K562 (cell line): Measurements from ENCODE around the gene TIMP2. TPM values are rescaled to one million over a fixed set of nuclear protein-coding genes. Genes with fewer than 3 reads are reported as not detected.

Experiments
- ARID1B ChIP-seq: fragments of 450-650 bp; IDR thresholded peaks from 2 replicates; pipeline ENCODE4 v1.6.1; 2016; ENCODE audit warnings: antibody characterized with exemption, mild to moderate bottlenecking, inconsistent platforms
- BMI1 ChIP-seq: fragments of 150-350 bp; IDR thresholded peaks from 2 replicates; pipeline ENCODE4 v1.6.1; 2014; ENCODE audit warnings: low read length
- ELF1 ChIP-seq: fragments of 200-800 bp; sonication (Bioruptor generic); IDR thresholded peaks from 2 replicates; pipeline ENCODE4 v1.6.1; 2016; ENCODE audit warnings: missing genetic modification characterization, missing compliant biosample characterization
- ELF4 ChIP-seq: fragments of 450-650 bp; formaldehyde crosslinking; IDR thresholded peaks from 2 replicates; pipeline ENCODE4 v1.4.0; 2022; ENCODE audit warnings: missing genetic modification characterization
- EWSR1 ChIP-seq: fragments of 450-650 bp; IDR thresholded peaks from 2 replicates; pipeline ENCODE4 v1.6.1; 2018; ENCODE audit warnings: borderline replicate concordance, mild to moderate bottlenecking, low read depth, moderate library complexity; ENCODE audit not compliant: partially characterized antibody
- FOXJ2 ChIP-seq: fragments of 200-800 bp; sonication (Bioruptor generic); IDR thresholded peaks from 2 replicates; pipeline ENCODE4 v1.6.1; 2016; ENCODE audit warnings: missing genetic modification characterization, missing compliant biosample characterization
- HES1 ChIP-seq: fragments of 450-650 bp; IDR thresholded peaks from 2 replicates; pipeline ENCODE4 v1.6.1; 2016; ENCODE audit warnings: low read depth, mild to moderate bottlenecking, moderate library complexity
- MEF2D ChIP-seq: conservative IDR thresholded peaks from 2 replicates; pipeline ENCODE4 v1.6.1; 2016; ENCODE audit warnings: low read depth, missing genetic modification characterization, missing compliant biosample characterization
- MYBL2 ChIP-seq, 2 experiments: fragments of 450-650 bp in 1 of 2; sonication (generic) in 1 of 2; formaldehyde crosslinking in 1 of 2; IDR thresholded peaks; 2 replicates each; pipeline versions ENCODE4 v1.6.1 to v1.8.1; 2017 to 2022; ENCODE audit warnings: borderline replicate concordance in 1 of 2, inconsistent platforms in 1 of 2, low read depth in 1 of 2, mild to moderate bottlenecking in 1 of 2, missing genetic modification reagents in 1 of 2, moderate library complexity in 1 of 2
- RBM25 ChIP-seq: fragments of 200-400 bp; formaldehyde crosslinking; IDR thresholded peaks from 2 replicates; pipeline ENCODE4 v1.6.1; 2018; ENCODE audit warnings: low read length, low read depth, moderate library complexity; ENCODE audit not compliant: severe bottlenecking
- RFX1 ChIP-seq: fragments of 450-650 bp; IDR thresholded peaks from 2 replicates; pipeline ENCODE4 v1.6.1; 2016; ENCODE audit warnings: mild to moderate bottlenecking, moderate library complexity
- RHOXF2B ChIP-seq: fragments of 250-450 bp; sonication (Bioruptor Pico); conservative IDR thresholded peaks from 2 replicates; pipeline ENCODE4 v1.5.1; 2021
- RREB1 ChIP-seq: fragments of 250-450 bp; sonication (Bioruptor Pico); IDR thresholded peaks from 2 replicates; pipeline ENCODE4 v1.4.0; 2020
- SREBF1 ChIP-seq: fragments of 150-350 bp; IDR thresholded peaks from 2 replicates; pipeline ENCODE4 v1.6.1; 2014; ENCODE audit warnings: antibody characterized with exemption, low read depth, low read length, borderline replicate concordance
- SRSF9 ChIP-seq: fragments of 200-400 bp; formaldehyde crosslinking; IDR thresholded peaks from 2 replicates; pipeline ENCODE4 v1.6.1; 2017; ENCODE audit warnings: low read depth, low read length, borderline replicate concordance
- STAT5A ChIP-seq: IDR thresholded peaks from 2 replicates; pipeline ENCODE4 v1.6.1; 2012; ENCODE audit warnings: low read length, inconsistent platforms, borderline replicate concordance
- XRCC3 ChIP-seq: fragments of 450-650 bp; IDR thresholded peaks from 2 replicates; pipeline ENCODE4 v1.6.1; 2017; ENCODE audit warnings: mild to moderate bottlenecking, moderate library complexity
- ZNF253 ChIP-seq: fragments of 250-450 bp; sonication (Bioruptor Pico); conservative IDR thresholded peaks from 2 replicates; pipeline ENCODE4 v1.6.1; 2021; ENCODE audit warnings: mild to moderate bottlenecking
- ZNF408 ChIP-seq: fragments of 250-450 bp; sonication (Bioruptor Pico); IDR thresholded peaks from 2 replicates; pipeline ENCODE4 v1.4.0; 2020; ENCODE audit warnings: low read depth, mild to moderate bottlenecking, moderate library complexity
- ZNF444 ChIP-seq: fragments of 250-450 bp; sonication (Bioruptor Pico); IDR thresholded peaks from 2 replicates; pipeline ENCODE4 v1.4.0; 2020; ENCODE audit warnings: mild to moderate bottlenecking, moderate library complexity
- polyA plus RNA-seq, 8 experiments: library from polyadenylated mRNA; depleted of rRNA in 4 of 8; stranded (reverse) in 5 of 8; unstranded in 3 of 8; fragments of >200 nt; fragmentation: Nextera tagmentation in 2 of 8; fragmentation: Illumina TruSeq in 1 of 8; extraction: Ambion mirVana in 2 of 8; extraction: Trizol in 1 of 8; gene quantifications; 2 replicates each; pipeline versions ENCODE4 v1.2.1 to v1.2.3, GENCODE V29; 2011 to 2014; ENCODE audit warnings: inconsistent platforms in 1 of 8, missing spikeins in 1 of 8
- total RNA-seq, 7 experiments: library from RNA; depleted of rRNA in 6 of 7; stranded (reverse); fragments of >200 nt in 6 of 7; fragmentation: Illumina TruSeq in 2 of 7; extraction: Trizol in 2 of 7; gene quantifications; 2 replicates each; pipeline versions ENCODE4 v1.2.1 to v1.2.3, GENCODE V29; 2011 to 2021; ENCODE audit warnings: low replicate concordance in 1 of 7
- TF ChIP-seq, protein P1 (sequence below): fragments of 450-650 bp; formaldehyde crosslinking; IDR thresholded peaks from 2 replicates; pipeline ENCODE4 v1.4.0; 2022; ENCODE audit warnings: missing genetic modification characterization

TIMP2 gene
- total and polyA plus RNA-seq, 9 of the 15 experiments (the other 6 are each of a cell fraction or from before 2014, with no cell fraction given), result 0.55 TPM; not detected in 8

DNA sequence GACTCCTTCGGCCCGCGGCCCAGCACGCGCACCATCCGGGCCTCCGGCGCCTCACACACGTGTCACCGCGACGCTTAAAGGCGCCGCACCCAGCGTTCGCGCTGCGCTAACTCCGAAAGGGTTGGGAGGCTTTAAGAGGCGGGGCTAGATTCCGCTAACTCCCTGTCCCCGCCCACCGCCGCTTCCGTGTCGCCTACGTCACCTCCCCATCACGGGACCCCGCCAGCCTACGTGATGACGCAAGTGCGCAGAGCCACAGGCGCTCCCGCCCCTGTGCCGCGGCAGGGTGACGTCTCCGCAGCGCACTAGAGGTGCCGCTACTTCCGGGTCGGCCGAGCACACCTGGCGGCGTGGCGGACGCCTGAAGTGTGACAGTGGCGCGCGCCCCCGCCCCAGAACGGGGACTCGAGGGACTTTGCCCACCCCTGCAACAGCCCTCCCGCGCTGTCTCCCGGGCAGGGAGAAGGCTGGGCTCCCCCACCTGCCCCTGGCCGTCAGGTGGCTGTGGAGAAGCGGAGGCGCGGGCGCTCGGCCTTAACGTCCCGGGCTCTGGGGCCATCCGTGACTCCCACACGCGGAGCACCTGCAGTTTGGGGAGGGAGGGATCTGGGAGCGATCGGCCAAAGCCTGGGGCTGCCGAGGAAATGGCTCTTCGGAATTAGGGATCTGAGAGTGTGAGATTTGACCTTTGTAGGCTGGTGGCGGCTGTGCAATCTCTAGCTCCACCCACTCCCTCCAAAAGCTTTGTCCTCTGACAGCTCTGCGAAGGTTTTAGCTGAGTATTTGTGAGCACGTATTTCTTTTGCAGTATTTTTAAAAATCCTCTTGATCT is 84.2 kb downstream of the TIMP2 start, which contains the start of gene USP36 (continued):
- TF ChIP-seq RREB1 (CRISPR knock-in tag) (peak; percentile 88), RBM25 (no peak), ELF1 (tag) (peak; percentile 99), ZNF408 (CRISPR knock-in tag) (no peak), RFX1 (no peak), STAT5A (no peak), XRCC3 (no peak), MYBL2 (IDR thresholded peaks at IDR 0.05; ENCODE audit: low read depth) (no peak), MYBL2 (CRISPR knock-in tag; IDR thresholded peaks at IDR 0.05; ENCODE audit: borderline replicate concordance) (no peak), SREBF1 (peak; percentile 37; the same call in 1 of the 2 replicates), ARID1B (0 out of 2 replicates have a peak, but pooled peaks have one; percentile 43), BMI1 (no peak), ZNF444 (CRISPR knock-in tag) (no peak), ZNF253 (CRISPR knock-in tag) (no peak), SRSF9 (no peak), HES1 (peak; percentile 84), FOXJ2 (tag) (no peak), MEF2D (no peak), RHOXF2B (no peak), EWSR1 (no peak), ELF4 (CRISPR knock-in tag) (peak; percentile 98)
- TF ChIP-seq, protein P1, sequence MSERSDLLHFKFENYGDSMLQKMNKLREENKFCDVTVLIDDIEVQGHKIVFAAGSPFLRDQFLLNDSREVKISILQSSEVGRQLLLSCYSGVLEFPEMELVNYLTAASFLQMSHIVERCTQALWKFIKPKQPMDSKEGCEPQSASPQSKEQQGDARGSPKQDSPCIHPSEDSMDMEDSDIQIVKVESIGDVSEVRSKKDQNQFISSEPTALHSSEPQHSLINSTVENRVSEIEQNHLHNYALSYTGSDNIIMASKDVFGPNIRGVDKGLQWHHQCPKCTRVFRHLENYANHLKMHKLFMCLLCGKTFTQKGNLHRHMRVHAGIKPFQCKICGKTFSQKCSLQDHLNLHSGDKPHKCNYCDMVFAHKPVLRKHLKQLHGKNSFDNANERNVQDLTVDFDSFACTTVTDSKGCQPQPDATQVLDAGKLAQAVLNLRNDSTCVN (CRISPR knock-in tag), result no peak
